KMS-11 (cell line): Measurements from ENCODE around the gene PLTP.

Experiments used
- H2AFZ ChIP-seq: fragments of 200-600 bp; sonication (generic); 2 replicates; pipeline ENCODE4 v1.6.1; 2016; ENCODE audit warnings: antibody characterized with exemption, mixed run types, low read depth
- H3K27ac ChIP-seq: fragments of 200-600 bp; sonication (generic); 2 replicates; pipeline ENCODE4 v1.6.1; 2016; ENCODE audit warnings: mild to moderate bottlenecking, mixed run types
- H3K27me3 ChIP-seq: fragments of 200-600 bp; sonication (generic); 2 replicates; pipeline ENCODE4 v1.6.1; 2017; ENCODE audit warnings: mild to moderate bottlenecking, low read depth, mixed run types, moderate library complexity; ENCODE audit not compliant: insufficient read depth
- H3K36me3 ChIP-seq: fragments of 200-600 bp; sonication (generic); 2 replicates; pipeline ENCODE4 v1.6.1; 2017; ENCODE audit warnings: mild to moderate bottlenecking, mixed run types; ENCODE audit not compliant: insufficient read depth
- H3K4me1 ChIP-seq: fragments of 200-600 bp; sonication (generic); 2 replicates; pipeline ENCODE4 v1.6.1; 2016; ENCODE audit warnings: mild to moderate bottlenecking, low read depth, mixed run types; ENCODE audit not compliant: poor library complexity, severe bottlenecking
- H3K4me2 ChIP-seq: fragments of 200-600 bp; sonication (generic); 2 replicates; pipeline ENCODE4 v1.7.0; 2016; ENCODE audit warnings: mild to moderate bottlenecking, mixed run types
- H3K4me3 ChIP-seq: fragments of 200-600 bp; sonication (generic); IDR thresholded peaks from 2 replicates; pipeline ENCODE4 v1.6.1; 2017; ENCODE audit warnings: low read depth, low read length, mixed read lengths; ENCODE audit not compliant: insufficient read depth
- H3K79me2 ChIP-seq: fragments of 200-600 bp; sonication (generic); 2 replicates; pipeline ENCODE4 v1.6.1; 2016; ENCODE audit warnings: low read depth, mixed run types; ENCODE audit not compliant: insufficient read depth
- H3K9ac ChIP-seq: fragments of 200-600 bp; sonication (generic); 2 replicates; pipeline ENCODE4 v1.6.1; 2016; ENCODE audit warnings: mild to moderate bottlenecking, mixed run types
- H4K20me1 ChIP-seq: fragments of 200-600 bp; sonication (generic); 2 replicates; pipeline ENCODE4 v1.6.1; 2016; ENCODE audit warnings: mild to moderate bottlenecking, mixed run types; ENCODE audit not compliant: insufficient read depth
- CTCF ChIP-seq: fragments of 200-600 bp; sonication (generic); conservative IDR thresholded peaks from 2 replicates; pipeline ENCODE4 v1.6.1; 2017; ENCODE audit warnings: low read depth, mild to moderate bottlenecking, antibody characterized with exemption, low read length, moderate library complexity, mixed read lengths

Gene PLTP

GRCh38 chr20:45883100-45883469, 28.9 kb downstream of the PLTP start:
- peaks cover 32% of the 10 kb centered on the region for H3K79me2 ChIP-seq
- H3K4me1 ChIP-seq = peaks cover 45% of the 10 kb centered on the region
- TF ChIP-seq CTCF = no peak
- no peaks in the 10 kb centered on the region for H3K27me3 ChIP-seq
- no peak overlapping the region for H3K4me2 ChIP-seq
- no peak overlapping the region for H2AFZ ChIP-seq
- no peak overlapping the region for H3K9ac ChIP-seq
- H3K27ac ChIP-seq = no peak overlapping the region
- no peaks in the 10 kb centered on the region for H4K20me1 ChIP-seq
- H3K36me3 ChIP-seq = no peaks in the 10 kb centered on the region; the same call in 1 of the 2 replicates
- H3K4me3 ChIP-seq = no peak overlapping the region

- no peaks in the 10 kb centered on the region; the same call in 1 of the 2 replicates for H3K36me3 ChIP-seq
- H3K4me3 ChIP-seq = no peak overlapping the region
- no peaks in the 10 kb centered on the region for H3K27me3 ChIP-seq
- peaks cover 32% of the 10 kb centered on the region for H3K79me2 ChIP-seq
- peak overlapping the region; percentile 88 for H3K4me2 ChIP-seq
- H3K27ac ChIP-seq = no peak overlapping the region
- H3K4me1 ChIP-seq = peaks cover 45% of the 10 kb centered on the region
- H4K20me1 ChIP-seq = no peaks in the 10 kb centered on the region
- no peak for TF ChIP-seq CTCF
- no peak overlapping the region for H2AFZ ChIP-seq
- H3K9ac ChIP-seq = no peak overlapping the region
Observed at GRCh38 chr20:45882469-45883099, 29.4 kb downstream of the PLTP start.

- Histone ChIP-seq H3K4me2 (peak within 1 kb of the TSS; percentile 88), H3K36me3 (no peaks in the 10 kb centered on the region; the same call in 1 of the 2 replicates), H3K4me1 (peaks cover 45% of the 10 kb centered on the region), H3K9ac (peak within 1 kb of the TSS; percentile 67), H2AFZ (peak within 1 kb of the TSS; percentile 70; the same call in 1 of the 2 replicates), H3K4me3 (peak within 1 kb of the TSS; percentile 71), H3K27me3 (no peaks in the 10 kb centered on the region), H4K20me1 (no peaks in the 10 kb centered on the region), H3K79me2 (peaks cover 32% of the 10 kb centered on the region), H3K27ac (peak within 1 kb of the TSS; percentile 30)
- TF ChIP-seq CTCF = no peak
Observed at GRCh38 chr20:45880988-45881788, 30.8 kb downstream of the PLTP start, which contains the start of gene ZSWIM1. ZSWIM1 (plus strand) TSS chr20:45881227; CDS start chr20:45882593, 1,366 bp downstream.

GRCh38 chr20:45878076-45878761, 33.7 kb downstream of the PLTP start:
- no peak overlapping the region for H3K4me3 ChIP-seq
- no peak overlapping the region for H3K27ac ChIP-seq
- H3K4me2 ChIP-seq = no peak overlapping the region
- no peaks in the 10 kb centered on the region for H4K20me1 ChIP-seq
- no peaks in the 10 kb centered on the region for H3K27me3 ChIP-seq
- peaks cover 20% of the 10 kb centered on the region for H3K4me1 ChIP-seq
- no peak for TF ChIP-seq CTCF
- no peak overlapping the region for H2AFZ ChIP-seq
- no peak overlapping the region for H3K9ac ChIP-seq
- H3K36me3 ChIP-seq = no peaks in the 10 kb centered on the region; the same call in 1 of the 2 replicates
- peaks cover 22% of the 10 kb centered on the region for H3K79me2 ChIP-seq
